GM19324 (cell line): Measurements from ENCODE around the gene VAC14.

ENCODE experiments used
- ATAC-seq: cut with Tn5 transposase; IDR thresholded peaks from one replicate; pipeline ENCODE4 v1.9.1; 2021; ENCODE audit warnings: mild to moderate bottlenecking, moderate library complexity; ENCODE audit not compliant: unreplicated experiment, low FRiP score

VAC14 gene

DNA sequence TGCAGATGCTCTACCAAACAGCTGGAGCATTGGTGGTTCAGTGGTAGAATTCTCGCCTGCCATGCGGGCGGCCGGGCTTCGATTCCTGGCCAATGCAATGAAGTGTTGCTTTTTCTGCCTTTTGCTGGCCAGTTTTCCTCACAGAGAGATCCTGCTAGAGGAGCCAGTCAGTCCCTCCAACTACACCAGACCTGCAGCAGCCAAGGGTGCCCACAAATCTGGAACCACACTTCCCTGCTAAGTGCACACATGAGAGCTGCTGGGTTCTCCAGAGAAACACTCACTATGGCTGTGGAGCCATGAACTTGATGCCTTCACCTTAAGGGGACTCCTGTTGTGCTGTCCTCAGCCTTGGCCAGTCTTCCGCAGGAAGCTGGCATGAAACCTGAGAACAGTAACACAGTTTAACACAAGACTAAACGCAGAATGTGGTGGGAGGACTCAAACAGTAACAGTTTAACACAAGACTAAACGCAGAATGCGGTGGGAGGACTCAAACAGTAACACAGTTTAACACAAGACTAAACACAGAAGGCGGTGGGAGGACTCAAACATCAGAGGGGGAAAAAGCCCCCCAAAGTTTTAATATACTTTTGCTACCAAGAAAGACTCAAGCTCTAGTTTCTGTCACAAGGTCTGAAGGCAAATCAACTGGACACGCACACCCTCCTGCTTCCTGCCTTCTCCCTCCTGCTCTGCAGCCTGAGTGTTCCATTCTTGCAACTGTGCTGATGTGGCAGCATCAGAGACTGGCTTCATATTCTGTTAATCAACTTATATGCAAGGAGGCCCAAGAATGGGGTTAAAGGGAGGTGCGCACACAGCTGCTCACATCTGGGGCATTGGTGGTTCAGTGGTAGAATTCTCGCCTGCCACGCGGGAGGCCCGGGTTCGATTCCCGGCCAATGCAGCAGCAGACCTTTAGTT lies 12.0 kb downstream of the VAC14 start:
- ATAC-seq, result no peak

DNA sequence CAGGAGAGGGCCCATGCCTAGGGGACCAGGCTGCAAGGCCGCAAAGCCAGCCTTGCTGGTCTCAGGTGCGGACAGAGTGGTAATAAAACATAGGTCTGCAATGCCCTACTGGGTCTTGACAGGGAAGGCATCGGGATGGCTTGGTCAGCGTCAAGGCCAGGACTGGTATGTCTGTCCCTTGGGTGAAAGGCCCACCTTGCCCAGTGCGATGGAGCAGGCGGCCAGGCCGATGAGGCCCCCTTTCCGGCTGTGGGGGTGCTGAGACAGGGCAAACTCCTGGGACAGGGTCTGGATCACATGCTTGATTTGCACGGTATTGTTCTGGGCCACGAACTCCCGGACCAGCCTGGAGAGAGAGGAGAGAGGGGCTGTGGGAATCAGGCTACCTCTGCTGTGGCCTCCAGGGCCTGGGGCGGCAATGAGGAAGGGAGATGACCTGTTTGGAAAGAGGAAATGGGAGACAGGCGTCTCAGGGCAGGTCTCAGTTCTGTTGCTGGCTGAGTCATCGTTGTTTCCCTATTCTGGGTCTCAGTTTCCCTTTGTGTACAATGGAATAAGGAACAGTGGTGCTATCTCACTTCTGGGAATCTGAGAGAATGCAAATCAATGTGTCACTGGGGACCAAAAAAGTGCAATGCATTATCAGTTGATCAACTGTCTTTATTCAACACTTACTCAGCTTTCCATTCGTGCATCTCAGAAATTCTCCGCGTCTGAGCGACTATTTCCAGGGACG lies 14.8 kb downstream of the VAC14 start:
- ATAC-seq, result no peak

DNA sequence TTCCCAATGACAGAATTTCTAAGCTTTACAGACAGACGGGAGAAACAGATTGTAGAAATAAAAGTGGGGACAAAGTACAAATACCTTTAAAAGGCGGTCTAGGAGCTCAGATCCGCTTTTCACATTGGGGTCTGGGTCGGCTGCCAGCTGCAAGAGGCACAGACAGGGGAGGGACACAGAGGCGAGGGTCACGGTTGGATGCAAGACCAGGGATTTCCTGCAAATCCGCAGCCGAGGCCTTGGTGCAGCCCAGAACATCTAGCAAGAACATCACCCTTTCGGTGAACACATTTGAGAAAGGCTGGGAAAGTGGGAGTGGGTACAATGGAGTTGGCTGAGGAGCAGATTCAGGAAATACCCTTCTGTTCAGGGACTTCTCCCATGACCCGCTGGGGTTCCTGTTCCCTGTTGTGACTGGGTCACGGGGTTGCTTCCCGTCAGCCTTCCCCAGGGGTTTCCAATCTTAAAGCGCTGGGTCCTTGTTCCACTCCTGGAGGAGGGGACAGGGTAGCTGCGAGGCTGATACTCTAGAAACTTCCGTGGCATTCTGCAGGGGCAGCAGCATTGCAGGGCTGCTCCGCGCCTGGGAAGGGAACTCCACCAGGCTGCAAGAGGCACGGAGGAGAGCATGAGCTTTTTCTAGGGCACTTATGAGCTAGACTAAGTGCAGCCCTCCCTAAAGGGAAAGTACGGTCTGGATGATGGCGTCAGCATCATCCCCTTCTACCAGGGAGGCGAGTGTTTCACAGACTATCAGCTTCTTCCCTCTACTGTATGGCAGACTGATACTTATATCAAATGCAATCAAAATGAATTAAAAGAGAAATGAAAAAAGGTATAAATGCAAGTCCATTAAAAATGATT lies 16.0 kb downstream of the VAC14 start:
- ATAC-seq, result no peak

GRCh38 chr16:70782237-70782636 lies 18.7 kb downstream of the VAC14 start:
- ATAC-seq, result no peak

DNA sequence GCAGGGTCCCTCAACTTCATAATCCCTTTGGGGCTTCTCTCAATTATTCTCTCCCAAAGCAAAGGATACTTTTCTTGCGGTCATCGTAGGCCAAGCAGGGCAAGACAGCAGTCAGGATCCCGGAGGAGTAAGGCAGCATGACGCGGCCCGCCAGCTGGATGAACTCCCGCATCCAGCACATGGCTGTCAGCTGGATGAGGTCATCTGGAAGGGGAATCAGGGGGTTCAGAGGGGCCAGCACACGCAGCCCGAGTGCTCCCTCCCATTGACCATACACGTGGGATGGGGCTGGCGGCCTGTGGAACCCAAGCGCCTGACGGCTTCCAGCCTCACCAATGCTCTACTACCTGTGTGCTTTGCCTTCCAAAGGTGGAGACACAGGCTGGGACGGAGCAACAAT lies 19.2 kb downstream of the VAC14 start:
- no peak for ATAC-seq

DNA sequence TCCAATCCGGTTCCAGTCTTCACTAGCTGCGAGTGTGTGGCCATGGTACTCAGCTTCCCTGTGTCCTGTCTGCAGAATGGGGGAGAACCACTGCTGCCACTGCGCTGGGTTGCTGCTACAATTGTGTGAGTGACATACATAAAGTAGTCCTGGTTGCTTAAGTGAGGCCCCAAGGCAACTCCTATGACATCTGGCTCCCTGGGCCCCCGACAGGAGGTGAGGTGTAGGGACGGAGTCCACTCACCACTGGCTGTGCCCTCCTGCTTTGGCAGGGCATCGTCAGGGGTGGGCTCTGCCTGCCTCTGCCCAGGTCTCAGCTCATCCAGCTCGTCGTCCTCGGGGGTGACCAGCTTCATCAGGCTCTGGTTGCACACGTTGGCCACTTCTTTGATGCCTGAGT lies 20.4 kb downstream of the VAC14 start:
- no peak for ATAC-seq

DNA sequence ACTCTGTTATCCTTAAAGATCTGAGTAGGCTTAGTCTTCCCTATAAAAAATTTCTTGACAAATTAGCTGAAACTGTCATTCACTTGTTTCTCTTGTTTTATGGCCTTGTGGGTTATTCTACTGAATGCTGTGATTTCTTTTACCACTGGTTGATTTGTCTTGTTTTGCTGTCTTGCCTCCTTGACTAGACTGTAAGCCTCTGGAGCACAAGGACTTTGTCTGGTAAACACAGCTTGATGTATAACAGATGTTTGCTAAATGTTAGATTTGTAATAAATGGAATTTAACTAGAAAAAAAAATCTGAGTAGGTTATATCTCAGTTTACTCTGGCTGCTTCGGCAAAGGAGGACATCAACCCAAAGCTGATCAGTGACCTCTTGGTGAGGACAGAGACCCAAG lies 21.6 kb downstream of the VAC14 start:
- ATAC-seq, result no peak

- ATAC-seq, result no peak
These were observed 22.1 kb downstream of the VAC14 start for GRCh38 chr16:70778901-70779309.

DNA sequence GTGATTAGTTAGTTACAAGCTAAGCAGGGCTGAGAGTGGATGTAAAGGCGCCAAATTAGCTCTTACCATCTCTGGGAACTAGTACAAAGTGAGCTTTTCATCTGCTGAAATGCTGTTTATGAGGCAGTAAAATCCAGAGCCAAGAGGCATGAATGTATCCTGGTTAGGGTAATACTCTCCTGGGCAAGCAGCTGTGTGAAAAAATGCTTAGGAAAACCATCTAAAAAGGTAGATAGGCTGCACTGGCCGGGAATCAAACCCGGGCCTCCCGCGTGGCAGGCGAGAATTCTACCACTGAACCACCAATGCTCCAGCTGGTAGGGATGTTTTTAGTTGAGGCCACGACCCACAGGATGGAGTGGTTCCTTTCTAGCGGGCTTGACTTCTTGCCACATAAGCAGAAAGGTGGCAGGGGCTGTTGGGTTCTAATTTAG lies 23.0 kb downstream of the VAC14 start:
- ATAC-seq, result no peak

GRCh38 chr16:70777496-70777895 lies 23.5 kb downstream of the VAC14 start:
- no peak for ATAC-seq

DNA sequence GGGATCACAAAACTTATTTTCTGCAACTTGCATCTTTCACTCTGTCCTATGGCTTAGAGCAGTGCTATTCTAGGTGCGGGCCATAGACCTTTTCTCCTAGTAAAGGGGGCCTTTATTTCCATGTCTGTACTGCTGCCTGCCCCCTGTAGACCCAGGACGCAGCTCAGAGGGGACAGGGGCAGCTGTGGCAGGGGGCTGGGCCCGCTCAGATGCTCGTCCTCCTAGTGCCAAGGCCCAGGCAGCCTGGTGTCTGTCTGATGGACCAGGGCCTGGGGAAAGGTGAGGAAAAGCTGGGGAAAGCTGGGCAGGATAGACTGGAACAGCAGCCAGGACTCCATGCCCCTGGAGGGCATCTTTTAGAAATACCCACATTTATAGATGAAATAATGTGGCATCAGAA lies 25.6 kb downstream of the VAC14 start:
- no peak for ATAC-seq

DNA sequence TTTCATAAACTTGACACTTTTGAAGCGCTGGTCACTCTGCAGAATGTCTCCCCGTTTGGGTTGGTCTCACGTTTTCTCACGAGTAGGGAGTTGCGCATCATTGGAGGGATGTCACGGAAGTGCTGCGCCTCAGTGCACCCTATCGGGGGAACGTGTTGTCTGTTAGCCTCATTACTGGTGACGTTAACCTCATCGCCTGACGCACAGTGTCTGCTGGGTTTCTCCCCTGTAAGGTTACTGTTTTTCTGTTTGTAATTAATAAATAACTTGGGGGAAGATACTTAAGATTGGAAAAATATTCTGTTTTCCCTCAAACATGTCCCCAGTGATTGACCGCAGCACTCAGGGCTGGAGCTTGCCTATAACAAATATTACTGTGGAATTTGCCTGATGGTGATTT lies 26.7 kb downstream of the VAC14 start:
- no peak for ATAC-seq

DNA sequence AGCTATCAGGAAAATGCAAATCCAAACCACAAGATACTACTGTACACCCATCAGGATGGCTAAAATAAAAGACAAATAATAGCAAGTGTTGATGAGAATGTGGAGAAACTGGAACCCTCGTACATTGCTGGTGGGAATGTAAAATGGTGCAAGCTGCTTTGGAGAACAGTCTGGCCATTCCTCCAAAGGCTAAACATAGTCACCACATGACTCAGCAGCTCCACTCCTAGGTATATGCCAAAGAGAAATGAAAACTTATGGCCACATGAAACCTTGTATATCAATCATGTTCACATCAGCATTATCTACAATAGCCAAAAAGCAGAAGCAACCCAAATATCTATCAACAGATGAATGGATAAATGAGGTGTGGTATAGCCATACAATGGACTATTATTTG lies 28.5 kb downstream of the VAC14 start:
- no peak for ATAC-seq

- no peak for ATAC-seq
These were observed 30.1 kb downstream of the VAC14 start for GRCh38 chr16:70770626-70771552.

DNA sequence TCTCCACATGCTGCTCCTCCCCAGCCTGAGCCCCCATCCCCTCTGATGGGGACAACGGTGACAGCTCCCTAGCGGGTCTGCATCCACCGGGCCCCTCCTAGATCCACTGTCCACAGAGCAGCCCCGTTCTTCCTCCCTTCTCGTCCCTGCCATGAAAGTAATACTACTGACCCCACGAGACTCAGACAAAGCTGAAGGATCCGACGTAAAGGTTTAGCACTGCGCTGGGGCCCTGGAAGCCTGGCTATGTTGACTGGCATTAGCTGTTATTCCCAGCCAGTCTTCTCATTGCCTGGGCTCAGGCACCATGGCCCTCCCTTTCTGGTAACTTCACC lies 30.7 kb downstream of the VAC14 start:
- no peak for ATAC-seq

DNA sequence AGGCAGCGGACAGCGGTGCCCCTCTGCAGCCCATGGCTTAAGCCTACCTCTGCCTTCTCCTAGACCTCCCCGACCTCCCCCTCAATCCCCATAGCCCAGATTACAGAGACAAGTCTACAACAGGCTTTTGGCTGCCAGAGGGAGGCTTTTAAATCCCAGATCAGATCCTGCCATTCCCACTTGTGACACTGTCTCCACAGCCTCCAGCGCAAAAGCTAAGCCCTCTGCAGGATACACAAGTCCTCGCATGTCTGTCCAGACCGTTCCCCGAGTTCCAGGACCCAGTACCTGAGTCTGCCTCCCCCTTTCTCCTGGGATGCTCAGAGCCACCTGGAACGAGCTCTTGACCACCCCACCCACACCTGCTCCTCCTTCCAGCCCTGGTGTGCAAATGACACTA lies 31.2 kb downstream of the VAC14 start:
- no peak for ATAC-seq

- no peak for ATAC-seq
These were observed 31.8 kb downstream of the VAC14 start for GRCh38 chr16:70769131-70769530.

DNA sequence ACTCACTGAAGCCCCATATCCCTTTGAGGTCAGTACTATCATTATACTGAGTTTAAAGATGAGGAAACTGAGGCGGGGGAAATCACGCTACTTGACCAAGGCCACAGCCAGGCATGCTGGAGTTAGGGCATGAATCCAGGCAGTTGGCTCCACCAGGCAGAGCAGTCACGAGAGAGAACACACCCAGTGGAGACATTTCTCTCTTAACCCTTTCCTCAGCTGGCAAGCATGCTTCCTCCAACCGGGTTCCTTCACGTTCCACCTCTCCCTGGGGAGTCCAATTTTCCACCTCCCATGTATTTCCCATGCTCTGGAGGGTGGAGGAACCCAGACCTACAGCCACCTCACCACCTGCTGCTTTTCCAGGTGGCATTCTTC lies 32.8 kb downstream of the VAC14 start:
- no peak for ATAC-seq

- no peak for ATAC-seq
These were observed 33.4 kb downstream of the VAC14 start for GRCh38 chr16:70767377-70768202.
